HCT116 (cell line): ENCODE data around the gene SLC1A3. TPM values are rescaled to one million over a fixed set of nuclear protein-coding genes. Genes with fewer than 3 reads are reported as not detected.

Experiments used
- ATAC-seq: fragments of 200-7000 bp; cut with Tn5 transposase; 2 replicates; pipeline ENCODE4 v1.9.1; 2020; ENCODE audit warnings: mild to moderate bottlenecking, moderate library complexity
- BruUV-seq: library from RNA; stranded (reverse); fragments of 400-500 nt; replicated peaks from 2 replicates; lab custom pipeline; 2021; lab: Mats Ljungman, UMichigan
- CTCF ChIA-PET: fragments of 300-600 bp; sonication (Branson Sonifier 250); formaldehyde crosslinking; loops from one replicate; lab custom pipeline; 2021; ENCODE audit warnings: antibody characterized with exemption; lab: Charles Lee
- POLR2A ChIA-PET: fragments of 300-600, 350-600 bp; sonication (Branson Sonifier 250); formaldehyde crosslinking; loops from one replicate; lab custom pipeline; 2021; ENCODE audit warnings: antibody characterized with exemption; lab: Charles Lee
- RAD21 ChIA-PET, 2 experiments: fragments of 300-600 bp; sonication (Branson Sonifier 250); formaldehyde crosslinking; loops; one replicate each; lab custom pipeline; 2023; ENCODE audit warnings: low total read pairs in 2 of 2; ENCODE audit not compliant: uncharacterized antibody in 2 of 2, unreplicated experiment in 2 of 2, low non-redundant PET in 1 of 2; lab: Charles Lee
- DNase-seq: peaks from one replicate; pipeline ENCODE4 v3.0.0-alpha.2; 2010; ENCODE audit warnings: low read depth, low spot score
- H2AFZ ChIP-seq: fragments of 200-600 bp; shearing (Covaris generic), sonication (generic); 2 replicates; pipeline ENCODE4 v1.6.1; 2017; ENCODE audit warnings: low read depth, mixed run types, mixed read lengths, antibody characterized with exemption, low read length; ENCODE audit not compliant: poor library complexity, severe bottlenecking
- H3K27ac ChIP-seq: 2 replicates; pipeline ENCODE4 v1.5.1; 2012; ENCODE audit warnings: low read depth, low read length
- H3K27me3 ChIP-seq: fragments of 200-600 bp; sonication (generic); 2 replicates; pipeline ENCODE4 v1.6.1; 2016; ENCODE audit warnings: mixed run types, low read length, mixed read lengths; ENCODE audit not compliant: insufficient read depth
- H3K36me3 ChIP-seq, 2 experiments: fragments of 200-500 bp in 1 of 2; fragments of 200-600 bp in 1 of 2; sonication (Bioruptor generic) in 1 of 2; sonication (generic) in 1 of 2; 2 replicates each; pipeline versions ENCODE4 v1.5.1 to v1.6.1; 2014 to 2016; ENCODE audit warnings: low read length in 2 of 2, inconsistent platforms in 1 of 2, mixed read lengths in 1 of 2, mixed run types in 1 of 2; ENCODE audit not compliant: insufficient read depth in 2 of 2, control insufficient read depth in 1 of 2
- H3K4me1 ChIP-seq, 2 experiments: fragments of 200-600 bp in 1 of 2; sonication (generic) in 1 of 2; 2 replicates each; pipeline versions ENCODE4 v1.5.1 to v1.6.1; 2012 to 2017; ENCODE audit warnings: low read length in 2 of 2, inconsistent platforms in 1 of 2, mild to moderate bottlenecking in 1 of 2, mixed read lengths in 1 of 2, mixed run types in 1 of 2, moderate library complexity in 1 of 2; ENCODE audit not compliant: insufficient read depth in 2 of 2, control insufficient read depth in 1 of 2
- H3K4me2 ChIP-seq: fragments of 200-600 bp; sonication (generic); 2 replicates; pipeline ENCODE4 v1.6.1; 2017; ENCODE audit warnings: mixed run types, low read length, mixed read lengths
- H3K4me3 ChIP-seq, 2 experiments: fragments of 200-600 bp in 1 of 2; sonication (generic) in 1 of 2; replicated peaks in 1 of 2; 2 replicates each; pipeline ENCODE4 v1.5.1; 2011 to 2016; ENCODE audit warnings: low read length in 2 of 2, control low read depth in 1 of 2, low read depth in 1 of 2, mild to moderate bottlenecking in 1 of 2, mixed read lengths in 1 of 2, mixed run types in 1 of 2
- H3K79me2 ChIP-seq: fragments of 200-600 bp; sonication (generic); 2 replicates; pipeline ENCODE4 v1.6.1; 2017; ENCODE audit warnings: mild to moderate bottlenecking, mixed run types, low read length, moderate library complexity, mixed read lengths; ENCODE audit not compliant: insufficient read depth
- H3K9ac ChIP-seq: fragments of 200-600 bp; sonication (generic); 2 replicates; pipeline ENCODE4 v1.6.1; 2016; ENCODE audit warnings: low read length, mixed read lengths
- H3K9me2 ChIP-seq: fragments of 200-600 bp; sonication (generic), shearing (Covaris generic); 2 replicates; pipeline ENCODE4 v1.6.1; 2017; ENCODE audit warnings: mixed run types, mild to moderate bottlenecking, moderate library complexity; ENCODE audit not compliant: insufficient read depth
- H3K9me3 ChIP-seq, 2 experiments: fragments of 200-500 bp in 1 of 2; fragments of 200-600 bp in 1 of 2; sonication (Bioruptor generic) in 1 of 2; sonication (generic) in 1 of 2; 2 replicates each; pipeline ENCODE4 v1.6.1; 2014 to 2017; ENCODE audit warnings: low read length in 2 of 2, mixed read lengths in 2 of 2, inconsistent platforms in 1 of 2, low read depth in 1 of 2, mild to moderate bottlenecking in 1 of 2, mixed run types in 1 of 2, moderate library complexity in 1 of 2; ENCODE audit not compliant: control insufficient read depth in 1 of 2, insufficient read depth in 1 of 2
- H4K20me1 ChIP-seq: fragments of 200-600 bp; sonication (generic), shearing (Covaris generic); 2 replicates; pipeline ENCODE4 v1.6.1; 2017; ENCODE audit warnings: mixed run types, mild to moderate bottlenecking, moderate library complexity; ENCODE audit not compliant: insufficient read depth
- CEBPB ChIP-seq: IDR thresholded peaks from 2 replicates; pipeline ENCODE4 v1.6.1; 2012; ENCODE audit warnings: low read depth
- EGR1 ChIP-seq: IDR thresholded peaks from 2 replicates; pipeline ENCODE4 v1.6.1; 2012; ENCODE audit warnings: low read depth
- ELF1 ChIP-seq: IDR thresholded peaks from 2 replicates; pipeline ENCODE4 v1.6.1; 2012; ENCODE audit warnings: low read depth, borderline replicate concordance
- FOSL1 ChIP-seq: IDR thresholded peaks from 2 replicates; pipeline ENCODE4 v1.6.1; 2012; ENCODE audit warnings: low read depth
- JUND ChIP-seq: IDR thresholded peaks from 2 replicates; pipeline ENCODE4 v1.6.1; 2012
- POLR2A ChIP-seq: IDR thresholded peaks from 2 replicates; pipeline ENCODE4 v1.7.0; 2011; ENCODE audit warnings: borderline replicate concordance; ENCODE audit not compliant: insufficient read depth, insufficient read length; ENCODE audit errors: extremely low read depth
- RAD21 ChIP-seq: IDR thresholded peaks from 2 replicates; pipeline ENCODE4 v1.6.1; 2012; ENCODE audit warnings: low read depth, mild to moderate bottlenecking
- SP1 ChIP-seq: IDR thresholded peaks from 2 replicates; pipeline ENCODE4 v1.6.1; 2012; ENCODE audit warnings: low read depth
- TCF7L2 ChIP-seq: IDR thresholded peaks from 2 replicates; pipeline ENCODE4 v1.7.0; 2011; ENCODE audit warnings: borderline replicate concordance, inconsistent platforms; ENCODE audit not compliant: insufficient read depth, insufficient read length; ENCODE audit errors: extremely low read depth
- YY1 ChIP-seq: IDR thresholded peaks from 2 replicates; pipeline ENCODE4 v1.6.1; 2011; ENCODE audit warnings: low read length, low read depth, moderate library complexity, mild to moderate bottlenecking; ENCODE audit not compliant: insufficient replicate concordance; ENCODE audit errors: extremely low read depth
- ZFX ChIP-seq: fragments of 450-650 bp; IDR thresholded peaks from 2 replicates; pipeline ENCODE4 v1.6.1; 2017
- intact Hi-C: fragments of 100-400 bp; cut with micrococcal nuclease; formaldehyde crosslinking; loops from 2 replicates; pipeline ENCODE4 v1.10.0; 2022
- total RNA-seq: library from RNA; stranded (reverse); gene quantifications from one replicate; pipeline ENCODE4 v1.2.1, GENCODE V29; 2021; ENCODE audit not compliant: unreplicated experiment
- TF ChIP-seq, protein P1 (sequence below), 3 experiments: fragments of 200-600 bp in 1 of 3; sonication (generic) in 1 of 3; IDR thresholded peaks in 2 of 3; conservative IDR thresholded peaks in 1 of 3; 2 replicates each; pipeline ENCODE4 v1.5.1; 2012 to 2017; ENCODE audit warnings: low read depth in 2 of 3, low read length in 2 of 3, antibody characterized with exemption in 1 of 3, borderline replicate concordance in 1 of 3, control low read depth in 1 of 3, mild to moderate bottlenecking in 1 of 3, mixed read lengths in 1 of 3, mixed run types in 1 of 3, moderate library complexity in 1 of 3; ENCODE audit not compliant: insufficient read depth in 1 of 3
- TF ChIP-seq, protein P2 (sequence below): IDR thresholded peaks from 2 replicates; pipeline ENCODE4 v1.6.1; 2011; ENCODE audit warnings: mild to moderate bottlenecking, low read length, moderate library complexity; ENCODE audit not compliant: insufficient replicate concordance; ENCODE audit errors: extremely low read depth
- TF ChIP-seq, protein P3 (sequence below): IDR thresholded peaks from 2 replicates; pipeline ENCODE4 v1.6.1; 2012; ENCODE audit warnings: low read depth

SLC1A3 gene
- total RNA-seq, 1 experiment from 2014 or later: 12.9 TPM

DNA sequence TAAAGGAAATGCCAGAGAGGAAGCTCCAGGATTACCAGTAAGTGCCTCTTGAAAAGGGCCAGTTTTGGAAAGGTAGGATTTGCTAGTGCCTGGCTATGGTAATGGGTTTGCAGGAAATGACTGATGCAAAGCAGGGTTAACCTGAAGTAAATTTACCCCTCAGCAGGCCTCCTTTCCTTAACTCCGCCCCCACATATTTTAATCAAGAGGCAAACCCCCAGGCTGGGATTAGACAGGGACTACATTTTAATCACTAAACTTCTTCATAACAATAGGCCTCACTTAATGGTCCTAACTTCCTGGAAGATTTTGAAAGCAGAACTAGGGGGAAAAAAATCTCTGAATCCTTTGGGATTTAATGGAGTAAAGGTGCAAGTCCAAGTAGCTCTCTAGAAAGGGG lies 10.2 kb upstream of the SLC1A3 start:
- no TSS peak for BruUV-seq
- no peak overlapping the region for H3K27ac ChIP-seq
- no peak for ATAC-seq
- TF ChIP-seq YY1: no peak
- TF ChIP-seq ELF1: no peak
- TF ChIP-seq JUND: no peak
- TF ChIP-seq POLR2A: no peak
- TF ChIP-seq, protein P1, sequence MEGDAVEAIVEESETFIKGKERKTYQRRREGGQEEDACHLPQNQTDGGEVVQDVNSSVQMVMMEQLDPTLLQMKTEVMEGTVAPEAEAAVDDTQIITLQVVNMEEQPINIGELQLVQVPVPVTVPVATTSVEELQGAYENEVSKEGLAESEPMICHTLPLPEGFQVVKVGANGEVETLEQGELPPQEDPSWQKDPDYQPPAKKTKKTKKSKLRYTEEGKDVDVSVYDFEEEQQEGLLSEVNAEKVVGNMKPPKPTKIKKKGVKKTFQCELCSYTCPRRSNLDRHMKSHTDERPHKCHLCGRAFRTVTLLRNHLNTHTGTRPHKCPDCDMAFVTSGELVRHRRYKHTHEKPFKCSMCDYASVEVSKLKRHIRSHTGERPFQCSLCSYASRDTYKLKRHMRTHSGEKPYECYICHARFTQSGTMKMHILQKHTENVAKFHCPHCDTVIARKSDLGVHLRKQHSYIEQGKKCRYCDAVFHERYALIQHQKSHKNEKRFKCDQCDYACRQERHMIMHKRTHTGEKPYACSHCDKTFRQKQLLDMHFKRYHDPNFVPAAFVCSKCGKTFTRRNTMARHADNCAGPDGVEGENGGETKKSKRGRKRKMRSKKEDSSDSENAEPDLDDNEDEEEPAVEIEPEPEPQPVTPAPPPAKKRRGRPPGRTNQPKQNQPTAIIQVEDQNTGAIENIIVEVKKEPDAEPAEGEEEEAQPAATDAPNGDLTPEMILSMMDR (IDR thresholded peaks at IDR 0.05 in 2 of 3, conservative IDR thresholded peaks at IDR 0.05 in 1 of 3; ENCODE audit: borderline replicate concordance in 1 of 3, insufficient read depth in 1 of 3, low read depth in 2 of 3, low read length in 2 of 3): no peak
- TF ChIP-seq RAD21: no peak
- no peak for TF ChIP-seq FOSL1
- TF ChIP-seq TCF7L2: no peak
- TF ChIP-seq, protein P2, sequence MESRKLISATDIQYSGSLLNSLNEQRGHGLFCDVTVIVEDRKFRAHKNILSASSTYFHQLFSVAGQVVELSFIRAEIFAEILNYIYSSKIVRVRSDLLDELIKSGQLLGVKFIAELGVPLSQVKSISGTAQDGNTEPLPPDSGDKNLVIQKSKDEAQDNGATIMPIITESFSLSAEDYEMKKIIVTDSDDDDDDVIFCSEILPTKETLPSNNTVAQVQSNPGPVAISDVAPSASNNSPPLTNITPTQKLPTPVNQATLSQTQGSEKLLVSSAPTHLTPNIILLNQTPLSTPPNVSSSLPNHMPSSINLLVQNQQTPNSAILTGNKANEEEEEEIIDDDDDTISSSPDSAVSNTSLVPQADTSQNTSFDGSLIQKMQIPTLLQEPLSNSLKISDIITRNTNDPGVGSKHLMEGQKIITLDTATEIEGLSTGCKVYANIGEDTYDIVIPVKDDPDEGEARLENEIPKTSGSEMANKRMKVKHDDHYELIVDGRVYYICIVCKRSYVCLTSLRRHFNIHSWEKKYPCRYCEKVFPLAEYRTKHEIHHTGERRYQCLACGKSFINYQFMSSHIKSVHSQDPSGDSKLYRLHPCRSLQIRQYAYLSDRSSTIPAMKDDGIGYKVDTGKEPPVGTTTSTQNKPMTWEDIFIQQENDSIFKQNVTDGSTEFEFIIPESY: no peak
- TF ChIP-seq SP1: no peak
- TF ChIP-seq ZFX: no peak
- TF ChIP-seq, protein P3, sequence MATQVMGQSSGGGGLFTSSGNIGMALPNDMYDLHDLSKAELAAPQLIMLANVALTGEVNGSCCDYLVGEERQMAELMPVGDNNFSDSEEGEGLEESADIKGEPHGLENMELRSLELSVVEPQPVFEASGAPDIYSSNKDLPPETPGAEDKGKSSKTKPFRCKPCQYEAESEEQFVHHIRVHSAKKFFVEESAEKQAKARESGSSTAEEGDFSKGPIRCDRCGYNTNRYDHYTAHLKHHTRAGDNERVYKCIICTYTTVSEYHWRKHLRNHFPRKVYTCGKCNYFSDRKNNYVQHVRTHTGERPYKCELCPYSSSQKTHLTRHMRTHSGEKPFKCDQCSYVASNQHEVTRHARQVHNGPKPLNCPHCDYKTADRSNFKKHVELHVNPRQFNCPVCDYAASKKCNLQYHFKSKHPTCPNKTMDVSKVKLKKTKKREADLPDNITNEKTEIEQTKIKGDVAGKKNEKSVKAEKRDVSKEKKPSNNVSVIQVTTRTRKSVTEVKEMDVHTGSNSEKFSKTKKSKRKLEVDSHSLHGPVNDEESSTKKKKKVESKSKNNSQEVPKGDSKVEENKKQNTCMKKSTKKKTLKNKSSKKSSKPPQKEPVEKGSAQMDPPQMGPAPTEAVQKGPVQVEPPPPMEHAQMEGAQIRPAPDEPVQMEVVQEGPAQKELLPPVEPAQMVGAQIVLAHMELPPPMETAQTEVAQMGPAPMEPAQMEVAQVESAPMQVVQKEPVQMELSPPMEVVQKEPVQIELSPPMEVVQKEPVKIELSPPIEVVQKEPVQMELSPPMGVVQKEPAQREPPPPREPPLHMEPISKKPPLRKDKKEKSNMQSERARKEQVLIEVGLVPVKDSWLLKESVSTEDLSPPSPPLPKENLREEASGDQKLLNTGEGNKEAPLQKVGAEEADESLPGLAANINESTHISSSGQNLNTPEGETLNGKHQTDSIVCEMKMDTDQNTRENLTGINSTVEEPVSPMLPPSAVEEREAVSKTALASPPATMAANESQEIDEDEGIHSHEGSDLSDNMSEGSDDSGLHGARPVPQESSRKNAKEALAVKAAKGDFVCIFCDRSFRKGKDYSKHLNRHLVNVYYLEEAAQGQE: no peak
- no peak for TF ChIP-seq CEBPB
- TF ChIP-seq EGR1: no peak
- TF ChIP-seq, all 23 proteins: peak for 0
- POLR2A ChIA-PET: interaction anchor here (1.1 kb wide), 1 partner anchor 11 kb away, joined by 3 read pairs; no protein-coding TSS in a partner anchor
- H3K4me3 ChIP-seq: no peak overlapping the region
- H4K20me1 ChIP-seq: no peaks in the 10 kb centered on the region
- H3K79me2 ChIP-seq: no peaks in the 10 kb centered on the region
- RAD21 ChIA-PET: no interaction called here
- no peak overlapping the region for H3K4me2 ChIP-seq
- no peak overlapping the region for H3K9ac ChIP-seq
- H3K27me3 ChIP-seq: no peaks in the 10 kb centered on the region
- H3K9me2 ChIP-seq: no peaks in the 10 kb centered on the region
- no peak for DNase-seq
- H3K4me1 ChIP-seq: no peaks in the 10 kb centered on the region
- CTCF ChIA-PET: no interaction called here
- no peaks in the 10 kb centered on the region for H3K9me3 ChIP-seq
- no peak overlapping the region for H2AFZ ChIP-seq
- intact Hi-C loops: no loop called here
- no peaks in the 10 kb centered on the region for H3K36me3 ChIP-seq
